HepG2 (cell line): ENCODE measurements around the gene BAIAP2L1. TPM values are rescaled to one million over a fixed set of nuclear protein-coding genes. Genes with fewer than 3 reads are reported as not detected.

Experiments
- ATAC-seq: fragments of 200-7000 bp; cut with Tn5 transposase; 3 replicates; pipeline ENCODE4 v1.9.1; 2020; ENCODE audit warnings: mild to moderate bottlenecking, moderate library complexity
- BruUV-seq: library from RNA; stranded (reverse); fragments of 400-500 nt; replicated peaks from 2 replicates; lab custom pipeline; 2021; lab: Mats Ljungman, UMichigan
- CTCF ChIA-PET: fragments of 300-600 bp; formaldehyde crosslinking; extraction: SDS; loops from one replicate; lab custom pipeline; 2021; ENCODE audit warnings: low total read pairs, inconsistent platforms, low intra/inter-chr PET ratio; lab: Yijun Ruan, JAX
- POLR2A ChIA-PET: fragments of 350-600 bp; sonication (Branson Sonifier 250); formaldehyde crosslinking; loops from one replicate; lab custom pipeline; 2020; ENCODE audit warnings: antibody characterized with exemption, inconsistent platforms; lab: Yijun Ruan, JAX
- DNase-seq: peaks from one replicate; pipeline ENCODE4 v3.0.0-alpha.2; 2015; ENCODE audit warnings: low spot score
- FAIRE-seq: peaks from 3 replicates; lab custom pipeline; 2011; peaks lifted over from hg19 to GRCh38; lab: Jason Lieb, UNC
- H2AFZ ChIP-seq: one replicate; pipeline ENCODE4 v1.6.1; 2011; ENCODE audit warnings: low read length, inconsistent platforms
- H3K27ac ChIP-seq: fragments of 300-600 bp; 3 replicates; pipeline ENCODE4 v1.8.0; 2011; ENCODE audit warnings: mixed run types, mild to moderate bottlenecking, mixed read lengths, low read length, inconsistent platforms; ENCODE audit not compliant: insufficient read depth; ENCODE audit errors: extremely low read length
- H3K27me3 ChIP-seq, 2 experiments: fragments of 200-600 bp in 1 of 2; 2 replicates in 1 of 2; 3 replicates in 1 of 2; pipeline versions ENCODE4 v1.6.0 to v1.8.0; 2011; ENCODE audit warnings: low read length in 2 of 2, mild to moderate bottlenecking in 2 of 2, moderate library complexity in 2 of 2, inconsistent platforms in 1 of 2; ENCODE audit not compliant: insufficient read depth in 2 of 2, control insufficient read depth in 1 of 2
- H3K36me3 ChIP-seq, 2 experiments: fragments of 200-600 bp in 1 of 2; replicated peaks in 1 of 2; 2 replicates in 1 of 2; 3 replicates in 1 of 2; pipeline versions ENCODE4 v1.5.1 to v1.8.0; 2011; ENCODE audit warnings: low read length in 2 of 2, inconsistent platforms in 1 of 2; ENCODE audit not compliant: insufficient read depth in 2 of 2, control insufficient read depth in 1 of 2
- H3K4me1 ChIP-seq: 2 replicates; pipeline ENCODE4 v1.5.1; 2012; ENCODE audit warnings: low read length, inconsistent platforms; ENCODE audit not compliant: insufficient read depth
- H3K4me2 ChIP-seq: 2 replicates; pipeline ENCODE4 v1.6.0; 2011; ENCODE audit warnings: low read depth, low read length, inconsistent platforms
- H3K4me3 ChIP-seq, 3 experiments: fragments of 200-600 bp in 1 of 3; sonication (generic), shearing (Covaris generic) in 1 of 3; replicated peaks in 1 of 3; 2 replicates each; pipeline ENCODE4 v1.5.1; 2011 to 2016; ENCODE audit warnings: low read length in 3 of 3, inconsistent platforms in 2 of 3, low read depth in 2 of 3, mild to moderate bottlenecking in 2 of 3, control low read depth in 1 of 3, mixed read lengths in 1 of 3; ENCODE audit not compliant: insufficient read depth in 1 of 3
- H3K79me2 ChIP-seq: one replicate; pipeline ENCODE4 v1.6.1; 2011; ENCODE audit warnings: low read length, inconsistent platforms; ENCODE audit not compliant: insufficient read depth
- H3K9ac ChIP-seq: 2 replicates; pipeline ENCODE4 v1.6.0; 2011; ENCODE audit warnings: mild to moderate bottlenecking, low read depth, low read length, inconsistent platforms; ENCODE audit not compliant: insufficient read depth
- H3K9me3 ChIP-seq: 2 replicates; pipeline ENCODE4 v1.5.1; 2012; ENCODE audit warnings: mild to moderate bottlenecking, low read length
- H4K20me1 ChIP-seq: 2 replicates; pipeline ENCODE4 v1.6.0; 2011; ENCODE audit warnings: inconsistent platforms, mild to moderate bottlenecking, low read length, moderate library complexity; ENCODE audit not compliant: insufficient read depth
- EP300 ChIP-seq, 3 experiments: sonication (generic) in 1 of 3; formaldehyde crosslinking in 1 of 3; IDR thresholded peaks; 2 replicates each; pipeline versions ENCODE4 v1.5.1 to v1.6.1; 2011 to 2020; ENCODE audit warnings: low read depth in 2 of 3, low read length in 2 of 3, borderline replicate concordance in 1 of 3, improper control_type of control experiment in 1 of 3, mild to moderate bottlenecking in 1 of 3, missing genetic modification reagents in 1 of 3, moderate library complexity in 1 of 3
- FOXK2 ChIP-seq: fragments of 450-650 bp; IDR thresholded peaks from 2 replicates; pipeline ENCODE4 v1.6.1; 2016
- NFYC ChIP-seq: IDR thresholded peaks from 2 replicates; pipeline ENCODE4 v1.6.1; 2016; ENCODE audit warnings: missing genetic modification reagents, missing compliant biosample characterization
- ZBTB2 ChIP-seq: sonication (generic); formaldehyde crosslinking; IDR thresholded peaks from 2 replicates; pipeline ENCODE4 v1.8.0; 2022; ENCODE audit warnings: low read depth, missing genetic modification reagents
- ZNF10 ChIP-seq: sonication (generic); formaldehyde crosslinking; IDR thresholded peaks from 2 replicates; pipeline ENCODE4 v1.4.0; 2020; ENCODE audit warnings: mild to moderate bottlenecking, low read depth, missing genetic modification reagents, borderline replicate concordance
- ZNF282 ChIP-seq: fragments of 450-650 bp; IDR thresholded peaks from 2 replicates; pipeline ENCODE4 v1.6.1; 2018; ENCODE audit not compliant: partially characterized antibody
- ZNF430 ChIP-seq: sonication (generic); formaldehyde crosslinking; IDR thresholded peaks from 2 replicates; pipeline ENCODE4 v1.9.0; 2021; ENCODE audit warnings: mild to moderate bottlenecking, missing genetic modification reagents
- ZNF577 ChIP-seq: sonication (generic); formaldehyde crosslinking; IDR thresholded peaks from 2 replicates; pipeline ENCODE4 v1.4.0; 2020; ENCODE audit warnings: mild to moderate bottlenecking, low read depth, missing genetic modification reagents, borderline replicate concordance
- ZNF784 ChIP-seq: sonication (generic); formaldehyde crosslinking; IDR thresholded peaks from 2 replicates; pipeline ENCODE4 v1.5.1; 2020; ENCODE audit warnings: missing genetic modification reagents, mild to moderate bottlenecking, borderline replicate concordance
- ZSCAN29 ChIP-seq: sonication (generic); formaldehyde crosslinking; conservative IDR thresholded peaks from 2 replicates; pipeline ENCODE4 v1.4.0; 2020; ENCODE audit warnings: mild to moderate bottlenecking, missing genetic modification reagents
- whole genome bisulfite sequencing: methylation state at CpG from one replicate; pipeline ENCODE4 v1.1.6; 2017; ENCODE audit warnings: low lambda C conversion rate; 5-methylcytosine and 5-hydroxymethylcytosine counted together
- in situ Hi-C: cut with HindIII; loops from 2 replicates; pipeline ENCODE4 v1.10.0; 2017; ENCODE audit warnings: low pct_unique_long_range_greater_than_20kb; ENCODE audit not compliant: extremely low pct_ligation_motif_present
- intact Hi-C: fragments of 100-400 bp; cut with micrococcal nuclease; formaldehyde crosslinking; loops from one replicate; pipeline ENCODE4 v1.10.0; 2022; ENCODE audit not compliant: unreplicated experiment
- polyA plus RNA-seq, 8 experiments: library from polyadenylated mRNA; depleted of rRNA in 3 of 8; stranded (reverse) in 7 of 8; unstranded in 1 of 8; fragments of >200 nt; fragmentation: Illumina TruSeq in 4 of 8; extraction: Trizol in 4 of 8; gene quantifications; 2 replicates each; pipeline versions ENCODE4 v1.2.1 to v1.2.3, GENCODE V29; 2011 to 2016; ENCODE audit warnings: low read depth in 4 of 8, missing spikeins in 1 of 8, mixed read lengths in 1 of 8; ENCODE audit not compliant: insufficient read depth in 1 of 8
- total RNA-seq, 5 experiments: library from RNA; depleted of rRNA; stranded (reverse); fragments of >200 nt; fragmentation: Illumina TruSeq; extraction: Trizol; gene quantifications; 2 replicates each; pipeline ENCODE4 v1.2.3, GENCODE V29; 2016; ENCODE audit warnings: low read depth in 1 of 5
- TF ChIP-seq, protein P1 (sequence below): sonication (generic); formaldehyde crosslinking; IDR thresholded peaks from 2 replicates; pipeline ENCODE4 v1.8.1; 2023; ENCODE audit warnings: missing genetic modification reagents, inconsistent platforms, borderline replicate concordance
- TF ChIP-seq, protein P2 (sequence below): fragments of 450-650 bp; IDR thresholded peaks from 2 replicates; pipeline ENCODE4 v1.6.1; 2017
- TF ChIP-seq, protein P3 (sequence below): IDR thresholded peaks from 2 replicates; pipeline ENCODE4 v1.6.1; 2016; ENCODE audit warnings: low read depth, missing genetic modification reagents, missing compliant biosample characterization

BAIAP2L1 gene
- total and polyA plus RNA-seq, 2 of the 13 experiments (the other 11 are each of a cell fraction or from before 2014, with no cell fraction given) = 13.0 to 21.5 TPM

DNA sequence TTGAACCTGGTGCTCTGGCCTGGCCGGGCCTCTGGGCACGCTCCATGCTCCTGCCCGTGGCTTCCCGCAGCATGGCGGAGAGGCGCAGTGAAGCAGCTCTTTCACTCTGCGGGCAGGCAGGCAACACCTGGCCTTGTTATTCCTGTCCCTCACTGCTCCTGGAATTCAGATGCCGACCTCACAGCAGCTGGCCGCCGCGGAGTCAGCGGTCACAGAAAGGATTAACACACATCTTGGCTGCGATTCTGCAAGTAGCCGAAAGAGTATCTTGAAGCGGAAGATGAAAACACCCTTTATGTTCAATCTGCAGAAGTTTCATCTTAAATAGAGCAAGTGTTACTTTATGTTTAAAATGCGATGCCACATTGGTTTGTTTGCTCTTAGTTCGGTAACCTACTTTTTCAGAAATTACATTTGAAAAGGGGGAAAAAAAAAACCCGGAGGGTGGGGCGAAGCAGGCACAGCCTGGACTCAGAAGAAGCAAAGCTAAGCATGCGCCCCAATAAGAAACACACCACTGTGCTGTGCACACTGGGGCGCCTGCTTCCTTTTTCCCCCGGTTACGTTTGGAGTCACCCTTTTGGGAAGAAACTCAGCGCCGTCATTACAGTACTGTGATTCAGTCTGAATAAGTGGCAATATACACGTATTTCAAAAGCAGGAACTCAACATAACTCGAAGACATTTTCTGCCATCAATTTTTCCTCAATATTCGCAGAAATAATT, 77.1 kb downstream of the BAIAP2L1 start:
- in situ Hi-C loops = no loop called here
- intact Hi-C loops = no loop called here
- Histone ChIP-seq H2AFZ (no peak overlapping the region), H3K27me3 (no peaks in the 10 kb centered on the region), H3K9me3 (no peaks in the 10 kb centered on the region), H3K27ac (no peak overlapping the region), H3K4me2 (no peak overlapping the region), H3K79me2 (peaks cover 2% of the 10 kb centered on the region), H3K9ac (no peak overlapping the region), H4K20me1 (peaks cover 4% of the 10 kb centered on the region; the same call in 1 of the 2 replicates), H3K36me3 (peaks cover 1 to 14% of the 10 kb centered on the region in 2 experiments; a peak in 1 of 5 replicates), H3K4me3 (no peak overlapping the region), H3K4me1 (no peaks in the 10 kb centered on the region)
- BruUV-seq = no TSS peak
- ChIA-PET POLR2A (no interaction called here), CTCF (no interaction called here)
- FAIRE-seq (no peak), DNase-seq (no peak), ATAC-seq (no peak)
- 96% methylated on average over 28 of the region's 28 CpGs for WGBS
- TF ChIP-seq, protein P1, sequence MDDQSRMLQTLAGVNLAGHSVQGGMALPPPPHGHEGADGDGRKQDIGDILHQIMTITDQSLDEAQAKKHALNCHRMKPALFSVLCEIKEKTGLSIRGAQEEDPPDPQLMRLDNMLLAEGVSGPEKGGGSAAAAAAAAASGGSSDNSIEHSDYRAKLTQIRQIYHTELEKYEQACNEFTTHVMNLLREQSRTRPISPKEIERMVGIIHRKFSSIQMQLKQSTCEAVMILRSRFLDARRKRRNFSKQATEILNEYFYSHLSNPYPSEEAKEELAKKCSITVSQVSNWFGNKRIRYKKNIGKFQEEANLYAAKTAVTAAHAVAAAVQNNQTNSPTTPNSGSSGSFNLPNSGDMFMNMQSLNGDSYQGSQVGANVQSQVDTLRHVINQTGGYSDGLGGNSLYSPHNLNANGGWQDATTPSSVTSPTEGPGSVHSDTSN (CRISPR knock-in tag) = no peak
- TF ChIP-seq, protein P2, sequence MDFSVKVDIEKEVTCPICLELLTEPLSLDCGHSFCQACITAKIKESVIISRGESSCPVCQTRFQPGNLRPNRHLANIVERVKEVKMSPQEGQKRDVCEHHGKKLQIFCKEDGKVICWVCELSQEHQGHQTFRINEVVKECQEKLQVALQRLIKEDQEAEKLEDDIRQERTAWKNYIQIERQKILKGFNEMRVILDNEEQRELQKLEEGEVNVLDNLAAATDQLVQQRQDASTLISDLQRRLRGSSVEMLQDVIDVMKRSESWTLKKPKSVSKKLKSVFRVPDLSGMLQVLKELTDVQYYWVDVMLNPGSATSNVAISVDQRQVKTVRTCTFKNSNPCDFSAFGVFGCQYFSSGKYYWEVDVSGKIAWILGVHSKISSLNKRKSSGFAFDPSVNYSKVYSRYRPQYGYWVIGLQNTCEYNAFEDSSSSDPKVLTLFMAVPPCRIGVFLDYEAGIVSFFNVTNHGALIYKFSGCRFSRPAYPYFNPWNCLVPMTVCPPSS = no peak
- TF ChIP-seq NFYC (CRISPR knock-in tag) = no peak
- TF ChIP-seq ZNF784 = no peak
- TF ChIP-seq ZNF282 = no peak
- no peak for TF ChIP-seq FOXK2
- no peak for TF ChIP-seq ZNF577
- no peak for TF ChIP-seq ZSCAN29 (CRISPR knock-in tag)
- TF ChIP-seq, protein P3, sequence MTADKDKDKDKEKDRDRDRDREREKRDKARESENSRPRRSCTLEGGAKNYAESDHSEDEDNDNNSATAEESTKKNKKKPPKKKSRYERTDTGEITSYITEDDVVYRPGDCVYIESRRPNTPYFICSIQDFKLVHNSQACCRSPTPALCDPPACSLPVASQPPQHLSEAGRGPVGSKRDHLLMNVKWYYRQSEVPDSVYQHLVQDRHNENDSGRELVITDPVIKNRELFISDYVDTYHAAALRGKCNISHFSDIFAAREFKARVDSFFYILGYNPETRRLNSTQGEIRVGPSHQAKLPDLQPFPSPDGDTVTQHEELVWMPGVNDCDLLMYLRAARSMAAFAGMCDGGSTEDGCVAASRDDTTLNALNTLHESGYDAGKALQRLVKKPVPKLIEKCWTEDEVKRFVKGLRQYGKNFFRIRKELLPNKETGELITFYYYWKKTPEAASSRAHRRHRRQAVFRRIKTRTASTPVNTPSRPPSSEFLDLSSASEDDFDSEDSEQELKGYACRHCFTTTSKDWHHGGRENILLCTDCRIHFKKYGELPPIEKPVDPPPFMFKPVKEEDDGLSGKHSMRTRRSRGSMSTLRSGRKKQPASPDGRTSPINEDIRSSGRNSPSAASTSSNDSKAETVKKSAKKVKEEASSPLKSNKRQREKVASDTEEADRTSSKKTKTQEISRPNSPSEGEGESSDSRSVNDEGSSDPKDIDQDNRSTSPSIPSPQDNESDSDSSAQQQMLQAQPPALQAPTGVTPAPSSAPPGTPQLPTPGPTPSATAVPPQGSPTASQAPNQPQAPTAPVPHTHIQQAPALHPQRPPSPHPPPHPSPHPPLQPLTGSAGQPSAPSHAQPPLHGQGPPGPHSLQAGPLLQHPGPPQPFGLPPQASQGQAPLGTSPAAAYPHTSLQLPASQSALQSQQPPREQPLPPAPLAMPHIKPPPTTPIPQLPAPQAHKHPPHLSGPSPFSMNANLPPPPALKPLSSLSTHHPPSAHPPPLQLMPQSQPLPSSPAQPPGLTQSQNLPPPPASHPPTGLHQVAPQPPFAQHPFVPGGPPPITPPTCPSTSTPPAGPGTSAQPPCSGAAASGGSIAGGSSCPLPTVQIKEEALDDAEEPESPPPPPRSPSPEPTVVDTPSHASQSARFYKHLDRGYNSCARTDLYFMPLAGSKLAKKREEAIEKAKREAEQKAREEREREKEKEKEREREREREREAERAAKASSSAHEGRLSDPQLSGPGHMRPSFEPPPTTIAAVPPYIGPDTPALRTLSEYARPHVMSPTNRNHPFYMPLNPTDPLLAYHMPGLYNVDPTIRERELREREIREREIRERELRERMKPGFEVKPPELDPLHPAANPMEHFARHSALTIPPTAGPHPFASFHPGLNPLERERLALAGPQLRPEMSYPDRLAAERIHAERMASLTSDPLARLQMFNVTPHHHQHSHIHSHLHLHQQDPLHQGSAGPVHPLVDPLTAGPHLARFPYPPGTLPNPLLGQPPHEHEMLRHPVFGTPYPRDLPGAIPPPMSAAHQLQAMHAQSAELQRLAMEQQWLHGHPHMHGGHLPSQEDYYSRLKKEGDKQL (CRISPR knock-in tag) = no peak
- TF ChIP-seq ZNF430 (CRISPR knock-in tag) = no peak
- TF ChIP-seq EP300 (IDR thresholded peaks at IDR 0.05; ENCODE audit: low read depth in 2 of 2, low read length in 2 of 2) = no peak
- no peak for TF ChIP-seq EP300 (CRISPR knock-in tag; IDR thresholded peaks at IDR 0.05; ENCODE audit: borderline replicate concordance)
- no peak for TF ChIP-seq ZBTB2 (CRISPR knock-in tag)
- TF ChIP-seq ZNF10 = no peak
